BLaER1 treated with 17β-estradiol and CSF1 and Interleukin-3, amounts not matched to agents 10 nM and 100 nM (cell line): ENCODE measurements around the gene MVK.

ENCODE experiments used
- H3K27ac ChIP-seq, 11 experiments: shearing (Covaris generic); formaldehyde crosslinking; 2 replicates each; pipeline ENCODE4 v1.8.1; 2022
- H3K27me3 ChIP-seq, 11 experiments: shearing (Covaris generic); formaldehyde crosslinking; 2 replicates each; pipeline ENCODE4 v1.8.1; 2022
- H3K36me3 ChIP-seq, 11 experiments: shearing (Covaris generic); formaldehyde crosslinking; 2 replicates each; pipeline ENCODE4 v1.8.1; 2022
- H3K4me1 ChIP-seq, 10 experiments: shearing (Covaris generic); formaldehyde crosslinking; 2 replicates each; pipeline ENCODE4 v1.8.1; 2022
- H3K4me2 ChIP-seq, 11 experiments: shearing (Covaris generic); formaldehyde crosslinking; 2 replicates each; pipeline ENCODE4 v1.8.1; 2022
- H3K4me3 ChIP-seq, 10 experiments: shearing (Covaris generic); formaldehyde crosslinking; 2 replicates each; pipeline ENCODE4 v1.8.1; 2022
- H3K9ac ChIP-seq, 11 experiments: shearing (Covaris generic); formaldehyde crosslinking; 2 replicates each; pipeline ENCODE4 v1.8.1; 2022
- H3K9me3 ChIP-seq, 11 experiments: shearing (Covaris generic); formaldehyde crosslinking; replicated peaks in 1 of 11; 2 replicates each; pipeline ENCODE4 v1.8.1; 2022
- H4K20me1 ChIP-seq, 11 experiments: shearing (Covaris generic); formaldehyde crosslinking; 2 replicates each; pipeline ENCODE4 v1.8.1; 2022
- Cebpa-rat ChIP-seq, 11 experiments: shearing (Covaris generic); IDR thresholded peaks; 2 replicates each; pipeline ENCODE4 v1.8.1; 2022

Gene MVK

DNA sequence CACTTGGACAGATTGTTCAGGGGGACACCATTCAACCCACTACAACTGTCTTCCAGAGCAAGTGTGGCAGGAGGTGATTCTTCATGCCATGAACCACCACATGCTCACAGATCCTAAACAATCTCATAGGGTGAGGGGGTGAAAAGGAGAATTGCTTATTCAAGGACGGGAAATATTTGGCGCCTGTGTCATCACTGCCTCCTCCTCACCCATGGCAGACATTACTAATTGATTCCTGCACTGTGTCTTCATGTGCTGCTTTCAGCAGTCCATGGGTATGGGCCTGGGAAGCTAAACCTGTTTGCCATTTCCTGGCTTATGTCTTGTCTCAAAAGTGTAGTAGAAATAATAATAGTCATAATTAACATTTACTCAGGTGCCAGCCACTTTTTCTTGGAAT, 31.6 kb upstream of the MVK start:
- peaks cover 0 to 3% (median 0%) of the 10 kb centered on the region in 11 experiments; a peak in 2 of 22 replicates for H4K20me1 ChIP-seq
- H3K4me1 ChIP-seq, result peaks cover 11 to 15% (median 12%) of the 10 kb centered on the region in 10 experiments
- H3K27me3 ChIP-seq, result no peaks in the 10 kb centered on the region
- H3K4me3 ChIP-seq, result no peak overlapping the region
- H3K9ac ChIP-seq, result no peak overlapping the region
- no peaks in the 10 kb centered on the region for H3K9me3 ChIP-seq
- H3K27ac ChIP-seq, result no peak overlapping the region
- no peaks in the 10 kb centered on the region; a peak in 1 of 22 replicates for H3K36me3 ChIP-seq
- no peak for TF ChIP-seq Cebpa-rat (IDR thresholded peaks at IDR 0.05)
- H3K4me2 ChIP-seq, result no peak overlapping the region

DNA sequence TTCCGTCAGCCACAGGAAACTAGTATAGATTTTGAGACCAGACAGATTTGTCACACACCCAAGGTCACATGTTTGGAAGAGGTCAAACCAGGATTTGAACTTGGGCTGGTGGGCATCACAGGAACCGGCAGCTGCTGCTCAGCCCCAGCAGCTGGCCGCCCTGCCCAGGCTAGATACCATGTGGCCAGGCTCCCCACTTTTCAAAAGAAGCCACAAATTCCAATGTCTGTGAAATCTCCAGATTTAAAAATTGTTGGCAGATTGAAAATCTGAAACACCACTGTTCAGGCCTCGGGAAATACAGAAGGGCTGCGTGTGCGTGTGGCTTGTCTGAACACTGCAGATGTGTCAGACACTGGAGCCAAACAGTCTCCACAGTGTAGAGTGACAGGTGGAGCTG, 30.7 kb upstream of the MVK start:
- Histone ChIP-seq H3K27me3 (no peaks in the 10 kb centered on the region), H3K4me1 (peaks cover 12 to 24% (median 20%) of the 10 kb centered on the region in 10 experiments)

DNA sequence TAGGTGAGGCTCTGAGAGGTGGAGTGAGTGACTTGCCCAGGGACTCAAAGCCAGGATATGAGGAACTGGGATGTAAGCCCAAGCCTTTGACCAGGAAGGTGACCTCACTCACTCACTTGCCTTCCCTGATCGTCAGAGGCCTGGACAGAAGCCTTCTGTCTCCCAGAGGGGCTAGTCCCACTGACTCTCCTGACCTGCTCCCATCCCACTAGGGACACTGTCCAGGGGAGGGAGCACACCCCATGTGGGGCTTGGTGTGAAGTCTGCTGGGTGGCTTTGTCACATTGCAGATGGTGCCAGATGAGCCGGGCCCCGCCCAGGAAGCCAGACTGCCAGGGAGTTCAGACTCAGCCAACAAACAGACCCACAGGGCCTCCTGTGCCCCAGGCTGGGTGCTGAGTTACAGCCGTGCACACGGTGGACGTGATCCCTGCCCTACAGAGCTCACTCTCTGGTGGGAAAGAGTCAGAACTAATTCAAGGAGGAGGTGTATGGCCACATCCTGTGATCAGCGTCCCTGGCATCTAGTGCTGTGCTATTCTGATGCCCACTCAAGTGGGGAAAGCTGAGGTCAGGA, 28.6 kb upstream of the MVK start:
- Histone ChIP-seq H3K27ac (peak overlapping the region in 5 of 11 experiments; percentile 0 to 21 (median 7); a peak in 3 of 22 replicates), H4K20me1 (no peaks in the 10 kb centered on the region), H3K9ac (peak overlapping the region in 2 of 11 experiments; percentile 8 to 25; a peak in 2 of 22 replicates), H3K4me1 (peaks cover 12 to 32% (median 22%) of the 10 kb centered on the region in 10 experiments), H3K4me3 (no peak overlapping the region), H3K9me3 (no peaks in the 10 kb centered on the region), H3K27me3 (no peaks in the 10 kb centered on the region), H3K36me3 (no peaks in the 10 kb centered on the region), H3K4me2 (peak overlapping the region; percentile 42 to 72 (median 56))
- TF ChIP-seq Cebpa-rat (IDR thresholded peaks at IDR 0.05), result no peak

More for the DNA sequence above, 30.7 kb upstream of the MVK start:
- no peak for TF ChIP-seq Cebpa-rat (IDR thresholded peaks at IDR 0.05)
- H4K20me1 ChIP-seq, result no peaks in the 10 kb centered on the region; a peak in 2 of 22 replicates
- H3K9me3 ChIP-seq, result no peaks in the 10 kb centered on the region
- H3K9ac ChIP-seq, result no peak overlapping the region
- H3K4me3 ChIP-seq, result no peak overlapping the region
- H3K4me2 ChIP-seq, result no peak overlapping the region
- no peaks in the 10 kb centered on the region for H3K36me3 ChIP-seq
- H3K27ac ChIP-seq, result no peak overlapping the region

DNA sequence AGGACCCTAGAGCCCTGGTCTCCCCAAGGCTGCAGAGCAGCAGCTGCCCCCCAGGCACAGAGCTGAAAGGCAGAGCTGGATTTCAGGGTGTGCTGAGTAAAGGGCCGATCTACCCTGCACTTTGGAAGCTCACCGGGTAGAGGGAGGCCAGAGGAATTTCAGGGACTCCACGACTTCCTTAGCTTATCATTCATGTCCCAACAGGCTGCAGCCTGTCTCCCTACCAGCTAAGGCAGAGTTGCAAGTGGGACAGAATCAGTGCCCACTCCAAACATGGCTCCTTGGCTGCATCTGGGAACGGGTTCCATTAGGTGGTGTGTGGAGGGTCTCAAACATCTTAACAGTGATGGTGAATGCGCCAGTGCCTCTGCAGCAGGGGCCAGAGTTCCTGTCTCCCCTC, 27.8 kb upstream of the MVK start:
- Histone ChIP-seq H3K9ac (no peak overlapping the region), H3K9me3 (no peaks in the 10 kb centered on the region), H3K27me3 (no peaks in the 10 kb centered on the region), H3K4me1 (peaks cover 12 to 32% (median 22%) of the 10 kb centered on the region in 10 experiments), H3K4me3 (no peak overlapping the region), H3K4me2 (peak overlapping the region in 6 of 11 experiments; percentile 42 to 72 (median 62); a peak in 8 of 22 replicates), H3K27ac (no peak overlapping the region), H4K20me1 (no peaks in the 10 kb centered on the region), H3K36me3 (no peaks in the 10 kb centered on the region)
- TF ChIP-seq Cebpa-rat (IDR thresholded peaks at IDR 0.05), result no peak

DNA sequence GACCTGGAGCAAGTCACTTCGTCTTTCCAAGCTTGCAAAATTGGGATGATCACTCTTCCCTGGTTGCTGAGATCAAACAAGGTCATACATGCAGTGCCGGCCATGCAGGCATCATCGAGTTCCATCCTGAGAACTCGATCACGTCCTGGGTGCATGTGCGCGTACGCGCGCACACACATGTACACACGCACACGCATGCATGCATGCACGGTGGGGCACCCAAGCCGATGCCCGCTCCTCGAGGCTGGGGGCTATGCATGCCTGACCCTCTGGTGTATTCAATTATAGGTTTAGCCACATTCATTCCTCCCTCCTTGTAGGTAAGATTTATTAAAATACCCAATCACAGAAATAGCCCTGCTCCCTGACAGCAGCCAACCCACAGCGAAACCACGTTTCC, 26.3 kb upstream of the MVK start:
- Histone ChIP-seq H3K4me3 (no peak overlapping the region), H3K27me3 (no peaks in the 10 kb centered on the region), H3K9me3 (no peaks in the 10 kb centered on the region), H4K20me1 (no peaks in the 10 kb centered on the region), H3K4me1 (peaks cover 12 to 32% (median 22%) of the 10 kb centered on the region in 10 experiments), H3K27ac (no peak overlapping the region), H3K4me2 (peak overlapping the region in 8 of 11 experiments; percentile 13 to 56 (median 38); a peak in 14 of 22 replicates), H3K36me3 (no peaks in the 10 kb centered on the region), H3K9ac (no peak overlapping the region)
- TF ChIP-seq Cebpa-rat (IDR thresholded peaks at IDR 0.05), result no peak

DNA sequence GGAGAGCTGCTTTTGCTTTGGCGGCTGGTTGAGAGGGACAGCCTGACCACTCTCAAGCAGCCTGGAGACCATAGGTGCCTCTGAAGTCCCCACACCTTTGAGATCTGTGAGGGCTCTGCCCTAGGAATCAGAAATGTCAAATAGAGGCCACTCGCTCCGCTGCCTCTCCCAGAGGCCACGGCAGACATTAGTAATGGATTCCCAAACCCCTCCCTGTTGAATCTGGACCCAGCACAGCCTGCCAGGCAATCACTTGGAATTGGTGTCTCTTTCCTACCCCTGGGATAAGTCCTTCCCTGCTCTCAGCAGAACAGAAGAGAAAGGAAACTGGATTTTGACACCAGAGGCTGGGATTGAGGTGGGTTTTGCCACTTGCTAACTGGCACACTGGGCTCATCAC, 25.3 kb upstream of the MVK start:
- 0 out of 22 replicates have a peak, but pooled peaks cover 0 to 5% (median 0%) of the 10 kb centered on the region in 11 experiments for H4K20me1 ChIP-seq
- no peak overlapping the region for H3K4me3 ChIP-seq
- H3K9me3 ChIP-seq, result no peaks in the 10 kb centered on the region
- no peaks in the 10 kb centered on the region for H3K36me3 ChIP-seq
- no peak for TF ChIP-seq Cebpa-rat (IDR thresholded peaks at IDR 0.05)
- H3K9ac ChIP-seq, result no peak overlapping the region
- H3K4me1 ChIP-seq, result peaks cover 12 to 32% (median 22%) of the 10 kb centered on the region in 10 experiments
- H3K27me3 ChIP-seq, result no peaks in the 10 kb centered on the region
- no peak overlapping the region for H3K27ac ChIP-seq
- H3K4me2 ChIP-seq, result peak overlapping the region in 5 of 11 experiments; percentile 33 to 56 (median 49); a peak in 3 of 22 replicates

DNA sequence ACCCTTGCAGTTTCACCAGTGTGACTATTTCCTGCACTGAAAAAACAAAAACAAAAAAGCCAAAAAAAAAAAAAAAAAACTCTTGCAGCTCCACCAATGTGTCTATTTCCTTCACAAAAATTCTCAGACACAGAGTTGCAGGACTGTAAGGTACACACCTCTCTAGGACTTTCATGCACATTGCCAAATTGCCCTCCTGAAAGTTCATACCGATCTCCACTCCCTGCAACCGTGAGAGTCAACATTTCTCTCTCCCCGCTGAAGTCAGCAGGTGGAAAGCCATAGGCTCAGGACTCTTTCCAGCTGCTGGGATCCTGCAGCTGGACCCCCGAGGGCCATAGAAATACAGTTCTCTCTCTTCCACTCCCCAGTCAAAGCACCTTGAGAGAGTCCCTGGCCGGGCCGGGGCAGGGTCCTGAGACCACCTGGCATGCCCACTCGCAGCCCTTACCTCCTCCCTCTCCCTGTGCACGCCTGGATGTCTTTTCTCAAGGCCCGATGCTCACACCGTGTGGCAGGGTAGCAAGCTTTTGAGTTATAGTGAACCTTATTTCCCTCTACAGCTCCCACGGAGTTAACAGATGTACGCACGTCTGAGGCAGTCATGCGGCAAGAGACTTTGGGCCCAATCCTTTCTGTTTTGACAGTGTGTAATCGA, 23.9 kb upstream of the MVK start:
- Histone ChIP-seq H3K27me3 (no peaks in the 10 kb centered on the region), H3K27ac (no peak overlapping the region), H3K4me2 (no peak overlapping the region), H4K20me1 (peaks cover 0 to 17% (median 0%) of the 10 kb centered on the region in 11 experiments; a peak in 1 of 22 replicates), H3K9me3 (no peaks in the 10 kb centered on the region), H3K9ac (no peak overlapping the region), H3K36me3 (no peaks in the 10 kb centered on the region), H3K4me3 (no peak overlapping the region), H3K4me1 (peaks cover 8 to 28% (median 19%) of the 10 kb centered on the region in 10 experiments)
- TF ChIP-seq Cebpa-rat (IDR thresholded peaks at IDR 0.05), result no peak

DNA sequence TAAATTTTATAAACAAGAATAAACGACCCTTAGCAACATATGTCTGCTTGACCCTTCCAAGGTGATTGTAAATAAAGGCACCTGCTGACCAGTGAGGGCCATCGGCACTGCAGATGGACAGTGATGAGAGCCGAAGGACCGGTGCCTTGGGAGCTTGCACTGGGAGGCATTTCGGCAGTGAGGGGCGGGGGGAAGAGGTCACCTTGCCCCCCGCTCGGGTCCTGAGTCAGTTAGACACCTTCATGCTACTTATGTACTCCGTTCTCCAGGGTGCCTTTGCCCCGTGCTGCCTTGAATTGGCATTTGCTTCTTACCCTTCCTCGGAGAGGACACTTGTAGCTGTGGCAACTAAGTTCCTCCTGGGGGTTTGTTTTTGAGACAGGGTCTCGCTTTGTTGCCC, 23.3 kb upstream of the MVK start:
- no peaks in the 10 kb centered on the region for H3K27me3 ChIP-seq
- H3K4me1 ChIP-seq, result peaks cover 3 to 23% (median 14%) of the 10 kb centered on the region in 10 experiments
- no peaks in the 10 kb centered on the region for H3K9me3 ChIP-seq
- no peak overlapping the region for H3K4me3 ChIP-seq
- no peak for TF ChIP-seq Cebpa-rat (IDR thresholded peaks at IDR 0.05)
- peaks cover 0 to 18% (median 0%) of the 10 kb centered on the region in 11 experiments; a peak in 1 of 22 replicates for H4K20me1 ChIP-seq
- H3K9ac ChIP-seq, result no peak overlapping the region
- no peak overlapping the region for H3K27ac ChIP-seq
- no peak overlapping the region for H3K4me2 ChIP-seq
- no peaks in the 10 kb centered on the region for H3K36me3 ChIP-seq

DNA sequence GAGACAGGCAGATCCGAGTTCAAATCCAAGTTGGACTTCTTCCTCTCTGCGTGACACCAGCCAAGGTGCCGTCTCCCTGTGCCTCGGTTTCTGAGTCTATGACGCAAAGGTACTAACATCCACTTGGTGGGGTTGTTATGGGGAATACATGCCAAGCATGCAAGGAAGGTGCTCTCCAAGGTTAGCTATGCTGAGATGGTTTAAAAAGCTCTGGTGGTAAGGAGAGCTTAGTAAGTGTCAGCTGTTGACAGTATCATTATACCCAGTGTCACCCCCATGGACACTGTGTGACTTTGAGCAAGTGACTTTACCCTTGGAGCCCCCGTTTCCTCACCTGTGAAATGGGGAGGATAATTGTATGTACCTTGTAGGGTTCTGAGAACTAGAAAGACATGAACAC, 22.5 kb upstream of the MVK start:
- H3K9me3 ChIP-seq, result no peaks in the 10 kb centered on the region
- no peak overlapping the region for H3K4me2 ChIP-seq
- H4K20me1 ChIP-seq, result peaks cover 0 to 18% (median 0%) of the 10 kb centered on the region in 11 experiments; a peak in 1 of 22 replicates
- H3K4me3 ChIP-seq, result no peak overlapping the region
- H3K27me3 ChIP-seq, result no peaks in the 10 kb centered on the region
- no peak overlapping the region for H3K9ac ChIP-seq
- no peak for TF ChIP-seq Cebpa-rat (IDR thresholded peaks at IDR 0.05)
- no peaks in the 10 kb centered on the region; a peak in 1 of 22 replicates for H3K36me3 ChIP-seq
- peaks cover 0 to 17% (median 11%) of the 10 kb centered on the region in 10 experiments; a peak in 14 of 20 replicates for H3K4me1 ChIP-seq
- no peak overlapping the region for H3K27ac ChIP-seq
